Muscle of leg (tissue), 11 donors: ENCODE data around the gene RNF157. TPM values are rescaled to one million over a fixed set of nuclear protein-coding genes. Genes with fewer than 3 reads are reported as not detected.

Experiments used
- DNase-seq: peaks from one replicate; pipeline ENCODE4 v3.0.0; 2013
- H3K27ac ChIP-seq: one replicate; pipeline ENCODE4 v1.5.1; 2013; ENCODE audit warnings: mild to moderate bottlenecking, low read length, control low read depth
- H3K27me3 ChIP-seq: one replicate; pipeline ENCODE4 v1.6.1; 2013; ENCODE audit warnings: low read length; ENCODE audit not compliant: control insufficient read depth, insufficient read depth
- H3K36me3 ChIP-seq: one replicate; pipeline ENCODE4 v1.6.1; 2013; ENCODE audit warnings: low read length; ENCODE audit not compliant: control insufficient read depth, insufficient read depth
- H3K4me1 ChIP-seq: one replicate; pipeline ENCODE4 v1.6.1; 2013; ENCODE audit warnings: low read length; ENCODE audit not compliant: control insufficient read depth, insufficient read depth
- H3K4me3 ChIP-seq: one replicate; pipeline ENCODE4 v1.5.1; 2013; ENCODE audit warnings: low read length, control low read depth
- H3K9me3 ChIP-seq: replicated peaks from 2 replicates; pipeline ENCODE4 v1.6.1; 2013; ENCODE audit warnings: low read depth, low read length; ENCODE audit not compliant: control insufficient read depth
- WGBS: methylation state at CpG from one replicate; pipeline ENCODE4 v1.1.5; 2013; ENCODE audit warnings: missing lambda C conversion rate; ENCODE audit not compliant: insufficient coverage; 5-methylcytosine and 5-hydroxymethylcytosine counted together
- polyA plus RNA-seq, 8 donors: library from polyadenylated mRNA; unstranded; fragments of 120-200 nt; gene quantifications; one replicate each; pipeline versions ENCODE4 v1.2.1 to v1.2.3, GENCODE V29; 2013; ENCODE audit warnings: inconsistent platforms in 1 of 8, low replicate concordance in 1 of 8; ENCODE audit not compliant: insufficient read length in 8 of 8, insufficient read depth in 1 of 8
- total RNA-seq: library from RNA; stranded (reverse); fragments of 120-200 nt; gene quantifications from one replicate; pipeline ENCODE4 v1.2.4, GENCODE V29; 2013

The RNF157 gene
- total and polyA plus RNA-seq, 9 donors, result 5.5 to 11.1 (median 10.0) TPM

GRCh38 chr17:76106703-76107102 is 133.6 kb downstream of the RNF157 start:
- H3K36me3 ChIP-seq, result peaks cover 5% of the 10 kb centered on the region
- no peaks in the 10 kb centered on the region for H3K27me3 ChIP-seq
- H3K4me3 ChIP-seq, result no peak overlapping the region
- H3K9me3 ChIP-seq, result no peaks in the 10 kb centered on the region
- no peak for DNase-seq
- WGBS, result no CpG with 5 or more reads among the region's 3 CpGs
- peak overlapping the region; percentile 31 for H3K27ac ChIP-seq
- peaks cover 23% of the 10 kb centered on the region for H3K4me1 ChIP-seq

- DNase-seq, result no peak
- Histone ChIP-seq H3K9me3 (no peaks in the 10 kb centered on the region), H3K4me1 (peaks cover 23% of the 10 kb centered on the region), H3K27ac (no peak overlapping the region), H3K27me3 (no peaks in the 10 kb centered on the region), H3K36me3 (peaks cover 21% of the 10 kb centered on the region), H3K4me3 (no peak overlapping the region)
- 75% methylated on average over 2 of the region's 5 CpGs for WGBS
Observed at GRCh38 chr17:76104896-76105231, 135.4 kb downstream of the RNF157 start.

GRCh38 chr17:76104140-76104895 is 136.0 kb downstream of the RNF157 start:
- peaks cover 23% of the 10 kb centered on the region for H3K4me1 ChIP-seq

GRCh38 chr17:76103274-76104139 is 136.8 kb downstream of the RNF157 start, which contains the start of gene EXOC7:
Gene EXOC7 (minus strand): TSS chr17:76103787. CDS start chr17:76103692, 95 bp downstream.
- peaks cover 31% of the 10 kb centered on the region for H3K36me3 ChIP-seq
- H3K9me3 ChIP-seq, result no peaks in the 10 kb centered on the region

More at GRCh38 chr17:76104140-76104895, 136.0 kb downstream of the RNF157 start:
- peak overlapping the region; percentile 82 for H3K4me3 ChIP-seq
- no peaks in the 10 kb centered on the region for H3K27me3 ChIP-seq
- 85% methylated on average over 15 of the region's 29 CpGs for WGBS
- H3K27ac ChIP-seq, result peak overlapping the region; percentile 86
- H3K9me3 ChIP-seq, result no peaks in the 10 kb centered on the region
- H3K36me3 ChIP-seq, result peaks cover 27% of the 10 kb centered on the region
- no peak for DNase-seq

GRCh38 chr17:76102944-76103273 is 137.4 kb downstream of the RNF157 start:
- Histone ChIP-seq H3K36me3 (peaks cover 35% of the 10 kb centered on the region), H3K27ac (peak overlapping the region; percentile 86), H3K27me3 (no peaks in the 10 kb centered on the region), H3K4me3 (peak overlapping the region; percentile 82), H3K9me3 (no peaks in the 10 kb centered on the region), H3K4me1 (peaks cover 23% of the 10 kb centered on the region)
- 0% methylated on average over 1 of the region's 4 CpGs for WGBS
- no peak for DNase-seq

More at GRCh38 chr17:76103274-76104139, 136.8 kb downstream of the RNF157 start, which contains the start of gene EXOC7:
- peak within 1 kb of the TSS; percentile 82 for H3K4me3 ChIP-seq
- WGBS, result 4% methylated on average over 52 of the region's 55 CpGs
- peak within 1 kb of the TSS; percentile 86 for H3K27ac ChIP-seq
- DNase-seq, result peak; percentile 97
- H3K27me3 ChIP-seq, result no peaks in the 10 kb centered on the region
- peaks cover 23% of the 10 kb centered on the region for H3K4me1 ChIP-seq

- no peaks in the 10 kb centered on the region for H3K27me3 ChIP-seq
- peaks cover 8% of the 10 kb centered on the region for H3K4me1 ChIP-seq
- H3K9me3 ChIP-seq, result no peaks in the 10 kb centered on the region
- DNase-seq, result no peak
- WGBS, result 95% methylated on average over 17 of the region's 19 CpGs
- peaks cover 79% of the 10 kb centered on the region for H3K36me3 ChIP-seq
- no peak overlapping the region for H3K4me3 ChIP-seq
- no peak overlapping the region for H3K27ac ChIP-seq
Observed at GRCh38 chr17:76097716-76098295, 142.5 kb downstream of the RNF157 start.

GRCh38 chr17:76095943-76096342 is 144.3 kb downstream of the RNF157 start:
- peaks cover 82% of the 10 kb centered on the region for H3K36me3 ChIP-seq
- no peaks in the 10 kb centered on the region for H3K4me1 ChIP-seq
- WGBS, result 96% methylated on average over 10 of the region's 13 CpGs
- no peaks in the 10 kb centered on the region for H3K27me3 ChIP-seq
- H3K9me3 ChIP-seq, result no peaks in the 10 kb centered on the region
- no peak overlapping the region for H3K27ac ChIP-seq
- no peak for DNase-seq
- H3K4me3 ChIP-seq, result no peak overlapping the region

- H3K4me1 ChIP-seq, result no peaks in the 10 kb centered on the region
- DNase-seq, result no peak
- H3K4me3 ChIP-seq, result no peak overlapping the region
- H3K27ac ChIP-seq, result no peak overlapping the region
- H3K27me3 ChIP-seq, result no peaks in the 10 kb centered on the region
- no peaks in the 10 kb centered on the region for H3K9me3 ChIP-seq
- H3K36me3 ChIP-seq, result peaks cover 84% of the 10 kb centered on the region
- 95% methylated on average over 6 of the region's 11 CpGs for WGBS
Observed at GRCh38 chr17:76094046-76094445, 146.2 kb downstream of the RNF157 start.

- no peak overlapping the region for H3K27ac ChIP-seq
- WGBS, result 86% methylated on average over 17 of the region's 20 CpGs
- no peaks in the 10 kb centered on the region for H3K4me1 ChIP-seq
- H3K9me3 ChIP-seq, result no peaks in the 10 kb centered on the region
- H3K4me3 ChIP-seq, result no peak overlapping the region
- H3K27me3 ChIP-seq, result no peaks in the 10 kb centered on the region
- peaks cover 90% of the 10 kb centered on the region for H3K36me3 ChIP-seq
- no peak for DNase-seq
Observed at GRCh38 chr17:76092526-76093413, 147.5 kb downstream of the RNF157 start.
